Neutrophil (primary cell): ENCODE data around the gene OOEP.

Experiments
- H3K27ac ChIP-seq: fragments of 200-600 bp; sonication (generic); 2 replicates; pipeline ENCODE4 v1.5.1; 2016; ENCODE audit warnings: mild to moderate bottlenecking, moderate library complexity
- H3K27me3 ChIP-seq: fragments of 200-600 bp; sonication (generic); 2 replicates; pipeline ENCODE4 v1.6.0; 2016; ENCODE audit warnings: mild to moderate bottlenecking
- H3K36me3 ChIP-seq: fragments of 200-600 bp; sonication (generic); 2 replicates; pipeline ENCODE4 v1.5.1; 2017
- H3K4me1 ChIP-seq, 2 experiments: fragments of 200-600 bp in 1 of 2; sonication (generic) in 1 of 2; 1 replicate in 1 of 2; 2 replicates in 1 of 2; pipeline versions ENCODE4 v1.5.1 to v1.6.1; 2013 to 2016; ENCODE audit warnings: low read depth in 1 of 2, low read length in 1 of 2, mild to moderate bottlenecking in 1 of 2, moderate library complexity in 1 of 2; ENCODE audit not compliant: control insufficient read depth in 1 of 2, insufficient read depth in 1 of 2
- H3K4me3 ChIP-seq, 2 experiments: fragments of 200-600 bp in 1 of 2; sonication (generic) in 1 of 2; 1 replicate in 1 of 2; 2 replicates in 1 of 2; pipeline ENCODE4 v1.5.1; 2013 to 2016; ENCODE audit warnings: low read depth in 1 of 2, low read length in 1 of 2, mild to moderate bottlenecking in 1 of 2, moderate library complexity in 1 of 2
- H3K9me3 ChIP-seq: fragments of 200-600 bp; sonication (generic); 2 replicates; pipeline ENCODE4 v1.5.1; 2016
- CTCF ChIP-seq: fragments of 200-600 bp; sonication (generic); IDR thresholded peaks from 2 replicates; pipeline ENCODE4 v1.5.1; 2016; ENCODE audit warnings: antibody characterized with exemption

The OOEP gene

GRCh38 chr6:73349311-73349710, 20.4 kb downstream of the OOEP start:
- Histone ChIP-seq H3K9me3 (no peaks in the 10 kb centered on the region), H3K4me3 (no peak overlapping the region), H3K27ac (no peak overlapping the region), H3K27me3 (peaks cover 62% of the 10 kb centered on the region), H3K36me3 (no peaks in the 10 kb centered on the region), H3K4me1 (no peaks in the 10 kb centered on the region)
- TF ChIP-seq CTCF: no peak

- H3K9me3 ChIP-seq: no peaks in the 10 kb centered on the region
- H3K27me3 ChIP-seq: peaks cover 62% of the 10 kb centered on the region
- H3K4me1 ChIP-seq: no peaks in the 10 kb centered on the region
- no peak overlapping the region for H3K27ac ChIP-seq
- H3K4me3 ChIP-seq: no peak overlapping the region
- no peak for TF ChIP-seq CTCF
- no peaks in the 10 kb centered on the region for H3K36me3 ChIP-seq
Observed at GRCh38 chr6:73348550-73349204, 21.0 kb downstream of the OOEP start.

- H3K27me3 ChIP-seq: peaks cover 21% of the 10 kb centered on the region
- TF ChIP-seq CTCF: no peak
- no peaks in the 10 kb centered on the region for H3K4me1 ChIP-seq
- no peaks in the 10 kb centered on the region for H3K36me3 ChIP-seq
- H3K9me3 ChIP-seq: no peaks in the 10 kb centered on the region
- H3K4me3 ChIP-seq: no peak overlapping the region
- H3K27ac ChIP-seq: no peak overlapping the region
Observed at GRCh38 chr6:73343164-73343563, 26.5 kb downstream of the OOEP start.

GRCh38 chr6:73342174-73342573, 27.5 kb downstream of the OOEP start:
- no peaks in the 10 kb centered on the region for H3K9me3 ChIP-seq
- no peak overlapping the region for H3K4me3 ChIP-seq
- peaks cover 12% of the 10 kb centered on the region for H3K27me3 ChIP-seq
- no peak overlapping the region for H3K27ac ChIP-seq
- TF ChIP-seq CTCF: no peak
- no peaks in the 10 kb centered on the region for H3K4me1 ChIP-seq
- H3K36me3 ChIP-seq: no peaks in the 10 kb centered on the region

GRCh38 chr6:73341335-73341734, 28.4 kb downstream of the OOEP start:
- no peak overlapping the region for H3K27ac ChIP-seq
- H3K9me3 ChIP-seq: no peaks in the 10 kb centered on the region
- H3K4me3 ChIP-seq: no peak overlapping the region
- TF ChIP-seq CTCF: no peak
- H3K27me3 ChIP-seq: peaks cover 3% of the 10 kb centered on the region
- H3K36me3 ChIP-seq: no peaks in the 10 kb centered on the region
- no peaks in the 10 kb centered on the region for H3K4me1 ChIP-seq
